Cardiac muscle cell (in vitro differentiated cells and primary cell): ENCODE data around the gene ARHGAP31. TPM values are rescaled to one million over a fixed set of nuclear protein-coding genes. Genes with fewer than 3 reads are reported as not detected.

Experiments
- DNase-seq, 2 donors: peaks; one replicate each; pipeline versions ENCODE4 v3.0.0 to v3.0.0-alpha.2; 2010 to 2017; ENCODE audit warnings: low read depth in 1 of 2, low spot score in 1 of 2
- H3K27ac ChIP-seq: fragments of 200-600 bp; sonication (generic); 2 replicates; pipeline ENCODE4 v1.5.1; 2016
- H3K27me3 ChIP-seq: fragments of 200-600 bp; sonication (generic); 2 replicates; pipeline ENCODE4 v1.6.0; 2016; ENCODE audit warnings: control low read depth
- H3K36me3 ChIP-seq: fragments of 200-600 bp; sonication (generic); 2 replicates; pipeline ENCODE4 v1.5.1; 2016; ENCODE audit warnings: control low read depth
- H3K4me1 ChIP-seq: fragments of 200-600 bp; sonication (generic); 2 replicates; pipeline ENCODE4 v1.8.1; 2017; ENCODE audit warnings: low read depth, mild to moderate bottlenecking, mixed run types
- H3K4me3 ChIP-seq: fragments of 200-600 bp; sonication (generic); 2 replicates; pipeline ENCODE4 v1.5.1; 2016; ENCODE audit warnings: mild to moderate bottlenecking
- H3K9me3 ChIP-seq: fragments of 200-600 bp; sonication (generic); 2 replicates; pipeline ENCODE4 v1.5.1; 2017; ENCODE audit warnings: low read depth, mild to moderate bottlenecking, control low read depth
- polyA plus RNA-seq: library from polyadenylated mRNA; unstranded; fragments of >200 nt; fragmentation: Nextera tagmentation; extraction: Ambion mirVana; gene quantifications from 2 replicates; pipeline ENCODE4 v1.2.1, GENCODE V29; 2016
- total RNA-seq: library from RNA; depleted of rRNA; stranded (reverse); fragments of >200 nt; gene quantifications from 2 replicates; pipeline ENCODE4 v1.2.3, GENCODE V29; 2016
- TF ChIP-seq, protein P1 (sequence below): IDR thresholded peaks from 2 replicates; pipeline ENCODE4 v1.5.1; 2012; ENCODE audit warnings: low read depth, mild to moderate bottlenecking, low read length

ARHGAP31 gene
- total and polyA plus RNA-seq, 2 experiments from 2014 or later: 23.9 to 60.6 TPM

DNA sequence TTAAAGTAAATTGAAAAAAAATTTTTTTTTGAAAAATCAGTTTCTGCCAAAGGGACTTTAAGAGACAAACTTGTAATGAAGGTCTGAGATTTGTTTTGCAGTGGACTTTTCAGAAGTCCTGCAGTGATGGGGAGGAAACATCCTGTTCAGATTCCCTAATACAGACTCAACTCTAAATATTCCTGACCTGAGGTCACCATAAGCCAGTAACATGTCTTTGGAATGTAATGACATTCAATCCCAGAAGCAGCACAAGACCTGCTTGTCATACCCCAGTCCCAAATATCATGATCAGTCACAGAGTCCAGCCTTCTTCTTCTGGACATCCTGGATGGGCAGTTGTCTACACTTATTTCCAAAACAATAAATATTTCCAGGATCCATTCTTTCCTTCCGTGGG, 115.7 kb downstream of the ARHGAP31 start:
- no peaks in the 10 kb centered on the region for H3K27me3 ChIP-seq
- H3K9me3 ChIP-seq: no peaks in the 10 kb centered on the region
- peaks cover 47% of the 10 kb centered on the region for H3K36me3 ChIP-seq
- H3K27ac ChIP-seq: no peak overlapping the region
- TF ChIP-seq, protein P1, sequence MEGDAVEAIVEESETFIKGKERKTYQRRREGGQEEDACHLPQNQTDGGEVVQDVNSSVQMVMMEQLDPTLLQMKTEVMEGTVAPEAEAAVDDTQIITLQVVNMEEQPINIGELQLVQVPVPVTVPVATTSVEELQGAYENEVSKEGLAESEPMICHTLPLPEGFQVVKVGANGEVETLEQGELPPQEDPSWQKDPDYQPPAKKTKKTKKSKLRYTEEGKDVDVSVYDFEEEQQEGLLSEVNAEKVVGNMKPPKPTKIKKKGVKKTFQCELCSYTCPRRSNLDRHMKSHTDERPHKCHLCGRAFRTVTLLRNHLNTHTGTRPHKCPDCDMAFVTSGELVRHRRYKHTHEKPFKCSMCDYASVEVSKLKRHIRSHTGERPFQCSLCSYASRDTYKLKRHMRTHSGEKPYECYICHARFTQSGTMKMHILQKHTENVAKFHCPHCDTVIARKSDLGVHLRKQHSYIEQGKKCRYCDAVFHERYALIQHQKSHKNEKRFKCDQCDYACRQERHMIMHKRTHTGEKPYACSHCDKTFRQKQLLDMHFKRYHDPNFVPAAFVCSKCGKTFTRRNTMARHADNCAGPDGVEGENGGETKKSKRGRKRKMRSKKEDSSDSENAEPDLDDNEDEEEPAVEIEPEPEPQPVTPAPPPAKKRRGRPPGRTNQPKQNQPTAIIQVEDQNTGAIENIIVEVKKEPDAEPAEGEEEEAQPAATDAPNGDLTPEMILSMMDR: no peak
- H3K4me1 ChIP-seq: peaks cover 8% of the 10 kb centered on the region
- DNase-seq: no peak
- H3K4me3 ChIP-seq: no peak overlapping the region

DNA sequence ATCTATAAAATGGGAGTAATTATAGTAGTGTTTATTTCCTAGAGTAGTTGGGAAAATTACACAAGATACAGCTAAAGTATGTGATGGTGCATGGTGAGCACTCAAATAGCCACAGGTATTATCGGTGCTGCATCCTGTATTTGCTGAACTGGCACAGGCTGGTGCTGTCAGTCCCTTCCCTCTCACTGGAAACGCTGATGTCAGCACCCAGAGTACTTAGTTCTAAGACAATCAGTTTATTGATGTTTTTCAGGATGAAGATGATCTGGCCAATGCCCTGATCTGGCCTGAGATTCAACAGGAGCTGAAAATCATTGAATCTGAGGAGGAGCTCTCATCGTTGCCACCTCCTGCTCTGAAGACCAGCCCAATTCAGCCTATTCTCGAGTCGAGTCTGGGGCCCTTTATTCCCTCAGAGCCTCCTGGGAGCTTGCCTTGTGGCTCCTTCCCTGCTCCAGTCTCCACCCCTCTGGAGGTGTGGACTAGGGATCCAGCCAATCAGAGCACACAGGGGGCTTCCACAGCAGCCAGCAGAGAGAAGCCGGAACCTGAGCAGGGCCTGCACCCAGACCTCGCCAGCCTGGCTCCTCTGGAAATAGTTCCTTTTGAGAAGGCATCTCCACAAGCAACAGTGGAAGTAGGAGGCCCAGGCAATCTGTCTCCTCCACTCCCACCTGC, 119.6 kb downstream of the ARHGAP31 start:
- peak in 1 of 2 donors; percentile 30 for DNase-seq
- Histone ChIP-seq H3K36me3 (peaks cover 34% of the 10 kb centered on the region), H3K27ac (peak overlapping the region; percentile 47), H3K27me3 (no peaks in the 10 kb centered on the region), H3K4me3 (no peak overlapping the region), H3K4me1 (peaks cover 36% of the 10 kb centered on the region), H3K9me3 (no peaks in the 10 kb centered on the region)
- TF ChIP-seq, protein P1: no peak

- TF ChIP-seq, protein P1: no peak
- H3K4me3 ChIP-seq: no peak overlapping the region
- no peak for DNase-seq
- H3K27me3 ChIP-seq: no peaks in the 10 kb centered on the region
- peaks cover 15% of the 10 kb centered on the region for H3K36me3 ChIP-seq
- no peaks in the 10 kb centered on the region for H3K9me3 ChIP-seq
- H3K27ac ChIP-seq: peak overlapping the region; percentile 86
- H3K4me1 ChIP-seq: peaks cover 58% of the 10 kb centered on the region
These were observed 122.7 kb downstream of the ARHGAP31 start for GRCh38 chr3:119416873-119417272.

DNA sequence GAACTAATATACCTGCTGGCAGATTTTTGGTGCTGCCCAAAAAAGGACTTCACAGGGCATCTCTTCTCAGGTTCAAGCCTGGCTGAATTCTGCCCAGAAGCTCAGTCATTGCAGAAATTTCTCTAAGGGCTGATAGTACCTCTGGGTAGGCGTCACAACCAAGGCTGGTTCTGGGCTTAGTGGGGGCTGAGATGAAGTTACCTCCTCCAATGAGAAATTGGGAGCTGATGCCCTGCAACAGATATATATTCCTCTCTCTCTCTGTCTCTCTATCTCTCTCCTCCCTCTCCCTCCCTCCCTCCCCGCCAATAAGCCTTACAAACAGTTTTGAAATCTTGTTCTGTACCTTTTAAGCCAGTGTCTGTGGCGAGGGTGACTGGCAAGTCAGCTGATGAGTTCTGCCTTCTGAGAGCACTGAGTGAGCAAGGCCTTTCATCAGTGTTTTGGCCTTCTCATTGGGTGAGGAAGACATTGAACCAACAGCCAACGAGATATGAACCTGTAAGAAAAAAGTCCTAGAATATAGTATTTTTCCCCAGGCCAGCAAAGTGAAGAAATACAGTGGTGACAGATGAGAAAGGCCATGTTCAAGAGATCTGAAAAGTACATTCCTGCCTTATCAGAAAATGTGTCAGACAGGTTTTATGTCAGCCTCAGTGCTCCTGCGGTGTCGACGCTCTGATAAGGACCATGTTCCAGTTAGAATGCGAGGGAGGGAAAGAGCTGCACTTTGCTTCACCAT, 123.8 kb downstream of the ARHGAP31 start:
- Histone ChIP-seq H3K36me3 (peaks cover 9% of the 10 kb centered on the region), H3K27me3 (no peaks in the 10 kb centered on the region), H3K4me3 (no peak overlapping the region), H3K4me1 (peaks cover 58% of the 10 kb centered on the region), H3K9me3 (no peaks in the 10 kb centered on the region), H3K27ac (peak overlapping the region; percentile 86)
- DNase-seq: peak; percentile 78 to 88
- TF ChIP-seq, protein P1: no peak

DNA sequence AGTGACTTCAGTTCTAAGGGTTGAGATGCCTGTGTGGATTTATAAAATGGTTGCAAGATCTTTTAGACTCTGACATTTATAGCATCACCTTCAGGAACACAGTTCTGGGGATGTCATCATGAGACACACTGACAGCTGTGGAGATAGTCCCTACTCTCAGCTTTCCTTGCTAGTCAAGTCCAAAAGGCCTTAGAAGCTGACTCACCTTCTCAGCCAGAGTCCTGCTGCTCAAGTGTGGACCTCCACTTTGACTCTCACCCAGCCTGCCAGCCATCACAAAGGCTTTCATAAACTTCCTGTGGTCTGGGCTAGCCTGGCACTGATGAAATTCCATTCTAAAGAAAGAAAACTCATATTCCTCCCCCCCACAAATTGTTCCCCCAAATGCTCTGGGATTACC, 124.5 kb downstream of the ARHGAP31 start:
- H3K27me3 ChIP-seq: no peaks in the 10 kb centered on the region
- H3K36me3 ChIP-seq: peaks cover 9% of the 10 kb centered on the region
- peak overlapping the region; percentile 86 for H3K27ac ChIP-seq
- TF ChIP-seq, protein P1: no peak
- H3K9me3 ChIP-seq: no peaks in the 10 kb centered on the region
- H3K4me3 ChIP-seq: no peak overlapping the region
- peaks cover 58% of the 10 kb centered on the region for H3K4me1 ChIP-seq
- DNase-seq: peak; percentile 44 to 53
